Activated naive CD4-positive, alpha-beta T cell treated with anti-CD3 and anti-CD28 coated beads, Interleukin-2, amount 50 U/mL, for 16 hours (primary cell): ENCODE data around the gene NCAPG2.

Experiments used
- DNase-seq: peaks from one replicate; pipeline ENCODE4 v3.0.0-alpha.2; 2020

The NCAPG2 gene

DNA sequence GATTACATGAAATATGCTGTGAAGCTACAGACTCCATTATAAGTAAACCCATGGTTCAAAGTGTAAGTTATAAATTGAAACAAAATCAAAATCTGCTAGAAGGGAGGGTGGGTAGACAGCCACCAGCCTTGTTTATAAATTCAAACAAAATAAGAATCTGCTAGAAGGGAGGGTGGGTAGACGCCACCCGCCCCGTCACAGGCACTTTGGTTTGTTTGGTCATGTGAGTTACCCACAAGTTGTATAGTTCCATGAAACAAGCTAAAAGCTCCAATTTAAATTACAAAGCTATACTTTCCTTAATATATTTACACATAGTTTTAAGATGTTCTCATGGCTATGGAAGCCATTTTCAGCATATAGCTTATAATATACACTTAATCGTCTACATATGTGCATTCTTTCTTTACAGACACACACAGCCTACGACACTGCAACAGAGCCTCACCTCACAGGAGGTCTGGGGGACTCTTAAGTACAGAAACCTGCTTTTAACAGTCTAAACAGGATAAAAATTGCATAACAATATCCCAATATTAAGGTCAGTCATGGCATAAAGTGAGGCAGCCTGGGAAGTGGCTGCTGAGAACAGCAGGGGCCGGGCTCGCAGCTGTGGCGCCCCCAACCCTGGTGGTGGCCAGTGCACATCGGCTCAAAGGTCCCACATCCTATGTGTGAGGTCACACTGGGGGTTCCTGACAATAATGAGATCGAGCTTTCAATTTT lies 28.1 kb upstream of the NCAPG2 start:
- no peak for DNase-seq

DNA sequence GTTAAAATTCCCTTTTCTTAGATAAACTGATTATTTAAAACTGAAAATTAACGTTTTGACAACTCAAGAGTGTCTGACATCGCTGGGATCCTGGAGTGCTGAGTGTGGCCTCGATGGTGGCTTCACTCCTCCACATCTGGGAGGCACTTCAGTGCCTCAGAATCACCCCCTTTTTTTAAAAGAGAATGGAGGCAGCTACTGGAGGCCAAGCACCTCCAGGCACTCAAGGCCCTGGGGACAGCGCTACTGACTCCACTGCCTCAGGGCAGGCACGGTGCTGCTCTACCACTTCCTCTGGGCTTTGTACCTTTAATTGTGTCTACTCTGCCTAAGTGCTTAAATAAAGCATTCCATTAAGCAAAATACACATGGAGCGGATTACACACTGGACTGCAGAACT lies 27.2 kb upstream of the NCAPG2 start:
- no peak for DNase-seq

DNA sequence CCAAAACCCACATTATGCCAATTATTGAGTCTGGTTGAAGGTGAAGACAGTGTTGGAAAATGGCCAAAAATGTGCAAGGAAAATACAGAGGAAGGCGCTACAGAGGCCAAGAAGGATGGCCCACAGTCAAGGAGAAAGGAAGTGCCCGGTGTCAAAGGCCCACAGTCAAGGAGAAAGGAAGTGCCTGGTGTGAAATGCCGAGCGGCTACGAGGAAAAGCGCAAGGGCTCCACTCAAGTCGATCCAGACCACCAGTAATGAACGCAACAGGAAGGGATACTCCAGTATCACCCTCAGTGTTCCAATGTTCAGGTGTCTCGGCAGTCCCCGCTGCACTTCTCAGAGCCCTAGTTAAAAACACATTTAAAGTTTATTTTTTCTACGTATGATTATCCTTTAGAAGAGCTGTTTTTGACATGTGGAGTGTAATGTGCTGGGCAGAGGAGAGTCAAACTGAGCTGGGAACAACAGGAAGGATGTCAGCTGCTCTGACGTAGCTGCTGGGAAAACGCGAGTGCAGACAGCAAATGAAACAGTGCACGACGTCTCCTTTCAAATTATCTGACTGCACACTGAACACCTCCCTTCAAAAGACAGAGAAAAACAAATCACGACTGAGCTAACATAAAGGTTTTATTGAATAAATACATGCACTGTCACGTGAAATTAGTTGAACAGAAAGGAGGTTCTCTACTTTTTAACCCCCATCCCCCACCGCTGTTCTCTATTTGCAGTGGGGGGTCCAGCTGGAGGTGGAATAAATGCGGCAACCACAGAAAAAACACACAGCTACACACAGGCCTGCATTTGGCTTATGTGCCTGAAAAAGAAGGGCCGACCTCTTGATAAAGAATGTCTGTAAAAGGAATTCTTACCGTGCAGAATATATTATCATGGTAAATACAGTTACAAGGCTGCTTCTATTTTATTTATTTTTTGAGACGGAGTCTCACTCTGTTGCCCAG lies 26.1 kb upstream of the NCAPG2 start:
- DNase-seq, result no peak

DNA sequence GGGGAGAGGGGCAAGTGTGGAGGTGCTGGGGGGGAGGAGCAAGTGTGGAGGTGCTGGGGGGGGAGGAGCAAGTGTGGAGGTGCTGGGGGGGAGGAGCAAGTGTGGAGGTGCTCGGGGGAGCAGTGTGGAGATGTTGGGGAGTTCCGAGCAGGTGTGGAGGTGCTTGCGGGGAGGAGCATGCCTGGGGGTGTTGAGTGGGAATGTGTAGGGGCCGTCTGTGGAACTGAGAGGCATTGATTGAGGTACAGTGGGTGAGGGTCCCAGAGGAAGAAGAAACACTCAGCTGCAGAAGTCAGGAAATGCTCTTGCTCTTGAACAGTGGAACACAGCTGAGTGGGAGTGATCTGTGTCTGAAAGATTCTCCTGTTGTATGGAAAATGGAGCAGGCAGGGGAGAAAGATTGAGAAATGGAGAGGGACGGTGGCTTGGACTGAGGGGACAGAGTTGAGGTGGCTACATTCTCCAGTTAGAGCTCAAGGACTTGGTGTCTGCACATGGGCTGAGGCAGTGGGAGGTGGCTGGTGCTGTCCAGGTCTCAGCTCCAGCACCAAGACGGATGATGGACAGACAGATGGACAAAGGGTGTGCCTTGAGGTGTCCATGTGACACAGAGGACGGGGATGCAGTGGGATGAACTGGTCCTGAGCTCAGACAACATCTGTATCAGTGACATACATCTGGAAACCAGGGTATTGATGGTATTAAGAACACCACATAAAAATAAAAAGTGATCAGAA lies 25.2 kb upstream of the NCAPG2 start:
- DNase-seq, result no peak

DNA sequence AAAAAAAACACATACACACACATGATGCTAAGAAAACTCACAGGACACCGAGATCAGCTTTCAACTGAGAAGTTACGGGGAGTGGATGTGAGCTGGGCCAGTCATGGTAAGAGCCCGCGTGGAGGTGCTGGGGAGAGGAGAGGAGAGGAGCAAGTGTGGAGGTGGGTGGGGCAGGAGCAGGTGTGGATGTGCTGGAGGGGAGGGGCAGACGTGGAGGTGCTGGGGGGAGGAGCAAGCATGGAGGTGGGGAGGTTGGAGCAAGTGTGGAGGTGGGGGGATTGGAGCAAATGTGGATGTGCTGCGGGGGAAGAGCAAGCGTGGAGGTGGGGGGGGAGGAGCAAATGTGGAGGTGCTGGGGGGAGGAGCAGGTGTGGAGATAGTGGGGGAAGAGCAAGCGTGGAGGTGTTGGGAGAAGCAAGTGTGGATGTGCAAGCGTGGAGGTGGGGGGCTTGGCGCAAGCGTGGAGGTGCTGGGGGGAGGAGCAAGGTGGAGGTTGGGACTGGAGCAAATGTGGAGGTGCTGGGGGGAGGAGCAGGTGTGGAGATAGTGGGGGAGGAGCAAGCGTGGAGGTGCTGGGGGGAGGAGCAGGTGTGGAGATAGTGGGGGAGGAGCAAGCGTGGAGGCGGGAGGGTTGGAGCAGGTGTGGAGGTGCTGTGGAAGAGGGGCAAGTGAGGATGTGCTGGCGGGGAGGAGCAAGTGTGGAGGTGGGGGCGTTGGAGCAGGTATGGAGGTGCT lies 24.5 kb upstream of the NCAPG2 start:
- DNase-seq, result no peak

DNA sequence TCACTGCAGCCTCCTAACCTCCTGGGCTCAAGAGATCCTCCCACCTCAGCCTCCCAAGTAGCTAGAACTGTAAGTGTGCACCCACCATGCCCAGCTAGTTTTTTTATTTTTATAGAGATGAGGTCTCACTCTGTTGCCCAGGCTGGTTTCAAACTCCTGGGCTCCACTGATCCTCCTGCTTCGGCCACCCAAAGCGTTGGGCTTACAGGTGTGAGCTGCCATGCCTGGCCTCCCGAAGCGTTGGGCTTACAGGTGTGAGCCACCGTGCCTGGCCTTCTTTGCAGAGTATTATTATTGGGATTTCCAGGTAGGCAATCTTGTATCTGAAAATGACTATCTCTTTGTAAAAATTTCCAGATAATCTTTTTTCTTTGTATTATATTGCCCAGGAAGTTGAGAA lies 23.1 kb upstream of the NCAPG2 start:
- no peak for DNase-seq

DNA sequence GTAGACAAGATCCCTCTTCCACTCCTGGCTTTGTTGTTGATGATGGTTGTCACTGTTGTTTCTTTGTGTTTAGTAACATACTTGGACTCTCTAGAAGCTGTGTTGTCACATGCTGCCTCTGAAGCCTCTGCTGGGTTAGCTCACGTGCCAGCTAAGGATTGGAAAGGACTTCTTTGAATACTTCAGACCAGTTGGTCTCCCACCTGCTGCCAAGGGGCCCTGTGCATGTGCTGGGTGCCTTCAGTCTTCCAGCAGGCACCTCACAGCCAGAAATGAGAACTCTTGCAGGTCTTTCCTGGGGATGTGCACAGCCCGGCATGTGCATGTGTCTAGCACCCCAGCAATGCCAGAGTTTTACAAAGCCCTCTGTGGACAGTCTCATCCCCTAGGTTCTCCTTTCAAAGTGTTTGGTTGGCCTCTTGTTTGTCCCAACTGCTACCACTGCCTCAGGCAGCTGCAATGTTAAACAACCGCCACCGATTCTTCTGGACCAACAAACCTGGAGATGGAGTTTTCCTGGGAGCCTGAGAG lies 21.7 kb upstream of the NCAPG2 start:
- DNase-seq, result no peak

DNA sequence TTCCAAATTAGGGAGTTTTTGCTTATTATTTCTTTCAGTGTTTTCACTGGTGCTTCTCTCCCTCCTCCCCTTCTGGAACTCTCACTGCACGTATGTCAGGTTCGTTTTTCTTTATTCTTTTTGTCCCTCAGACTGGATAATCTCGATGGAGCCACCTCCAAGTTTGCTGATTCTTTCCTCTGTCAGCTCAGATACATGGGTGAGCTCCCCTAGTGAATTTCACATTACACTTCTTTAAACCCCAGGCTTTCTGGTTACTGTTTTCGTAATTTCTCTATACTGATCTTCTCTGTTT lies 20.8 kb upstream of the NCAPG2 start:
- DNase-seq, result no peak

DNA sequence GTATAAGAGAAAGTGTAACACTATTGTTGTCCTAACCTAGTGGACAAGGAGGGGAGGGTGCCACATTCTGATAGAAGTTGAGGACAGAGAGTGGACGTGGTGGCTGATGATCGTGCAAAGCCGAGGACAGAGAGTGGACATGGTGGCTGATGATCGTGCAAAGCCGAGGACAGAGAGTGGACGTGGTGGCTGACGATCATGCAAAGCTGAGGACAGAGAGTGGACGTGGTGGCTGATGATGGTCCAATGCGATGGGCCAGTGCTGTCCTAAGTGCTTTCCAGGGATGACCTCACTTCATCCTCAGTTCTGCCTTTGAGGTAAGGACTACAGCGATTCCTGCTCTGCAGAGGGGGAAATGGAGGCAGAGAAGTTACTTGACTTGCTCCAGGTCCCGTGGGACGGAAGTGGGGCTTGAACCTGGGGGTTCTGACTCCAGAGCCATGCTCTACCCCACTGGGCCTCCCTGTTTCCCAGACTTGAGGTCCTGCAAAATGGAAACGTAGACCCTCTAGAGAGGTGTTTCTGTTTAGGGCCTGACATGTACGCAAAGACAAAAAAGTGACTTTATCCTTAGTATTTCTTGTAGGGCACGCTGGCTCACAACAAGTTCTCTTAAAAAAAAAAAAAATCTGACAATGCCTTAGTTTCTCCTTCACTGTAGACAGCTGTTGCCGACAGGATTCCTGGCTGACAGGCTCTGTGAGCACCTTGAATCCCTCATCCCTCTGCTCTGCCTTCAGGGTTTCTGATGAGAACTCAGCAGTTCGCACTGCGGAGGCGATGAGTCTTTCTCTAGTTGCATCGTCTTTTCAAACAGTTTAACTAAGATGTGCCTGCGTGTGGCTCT lies 20.3 kb upstream of the NCAPG2 start:
- no peak for DNase-seq

DNA sequence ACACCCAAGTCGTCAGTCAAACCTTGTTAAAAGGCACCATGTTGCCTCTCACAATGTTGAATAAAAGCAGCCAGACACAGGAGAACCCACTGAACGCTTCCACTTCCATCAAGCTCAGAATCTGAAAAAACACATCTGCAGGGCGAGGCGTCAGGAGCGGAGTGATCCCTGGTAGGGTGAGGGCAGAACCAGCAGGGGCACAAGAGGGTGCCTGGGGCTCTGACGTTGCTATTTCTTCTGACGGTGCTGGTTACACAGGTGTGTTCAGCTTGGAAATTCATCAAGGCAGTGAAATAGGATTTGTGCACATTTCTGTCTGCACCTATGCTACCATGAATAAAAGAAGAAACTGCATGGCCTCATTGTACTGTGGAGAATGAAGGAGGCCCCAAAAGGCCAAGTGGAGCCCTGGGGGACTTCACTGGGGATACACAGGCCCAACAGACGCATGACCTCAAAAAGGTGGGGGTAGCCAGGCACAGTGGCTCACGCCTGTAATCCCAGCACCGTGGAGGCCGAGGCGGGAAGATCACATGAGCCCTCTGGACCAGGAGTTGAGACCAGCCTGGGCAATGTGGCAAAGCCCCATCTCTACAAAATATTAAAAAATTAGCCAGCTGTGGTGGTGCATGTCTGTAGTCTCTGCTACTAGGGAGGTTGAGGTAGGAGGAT lies 19.2 kb upstream of the NCAPG2 start:
- DNase-seq, result no peak

DNA sequence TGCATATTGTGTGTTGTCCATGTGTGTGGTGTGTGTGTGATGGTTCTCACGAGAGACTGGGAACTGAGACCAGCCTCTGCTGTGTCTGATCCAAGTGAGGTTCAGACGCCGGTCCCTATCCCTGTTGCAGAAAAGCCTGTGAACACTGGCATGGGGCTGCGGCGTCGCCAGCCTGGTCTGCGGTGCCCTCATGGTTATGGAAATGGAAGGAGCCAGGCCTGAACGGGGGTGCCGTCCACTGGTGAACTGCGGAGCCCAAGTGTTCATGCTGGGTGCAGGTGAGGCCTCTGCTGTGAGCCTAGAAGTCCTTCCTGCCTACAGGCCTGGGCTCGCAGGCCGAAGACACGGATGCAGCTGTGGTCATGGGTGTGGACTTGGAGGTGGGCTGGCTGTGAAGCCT lies 18.7 kb upstream of the NCAPG2 start:
- DNase-seq, result no peak

DNA sequence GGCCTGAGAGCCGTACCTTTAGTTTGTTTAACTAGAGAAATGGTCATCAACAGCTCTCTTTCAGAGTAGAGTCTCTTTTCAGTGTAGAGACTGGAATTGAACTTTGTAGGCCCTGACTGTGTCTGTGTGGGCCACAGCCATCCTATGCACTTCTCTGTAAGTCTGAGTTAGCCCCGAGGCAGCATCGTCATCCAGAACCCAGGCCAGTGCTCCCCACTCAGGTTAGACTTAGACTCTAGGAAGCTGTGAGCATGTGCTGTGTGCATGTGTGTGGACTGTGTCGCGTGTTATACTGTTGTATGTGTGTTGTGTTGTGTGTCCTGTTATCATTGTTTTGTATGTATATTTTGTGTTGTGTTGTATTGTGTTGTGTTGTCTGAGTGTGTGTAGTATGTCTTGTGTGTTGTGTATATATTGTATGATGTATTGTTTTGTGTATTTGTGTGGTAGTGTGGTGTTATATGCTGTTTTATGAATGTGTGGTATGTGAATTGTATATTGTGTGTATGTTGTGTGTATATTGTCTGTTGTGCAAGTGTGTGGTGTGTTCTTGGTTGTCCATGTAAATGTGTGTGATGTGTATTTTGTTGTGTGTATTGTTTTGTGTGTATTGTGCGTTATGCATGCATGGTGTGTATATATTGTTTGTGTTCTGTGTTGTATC lies 18.1 kb upstream of the NCAPG2 start:
- DNase-seq, result no peak

DNA sequence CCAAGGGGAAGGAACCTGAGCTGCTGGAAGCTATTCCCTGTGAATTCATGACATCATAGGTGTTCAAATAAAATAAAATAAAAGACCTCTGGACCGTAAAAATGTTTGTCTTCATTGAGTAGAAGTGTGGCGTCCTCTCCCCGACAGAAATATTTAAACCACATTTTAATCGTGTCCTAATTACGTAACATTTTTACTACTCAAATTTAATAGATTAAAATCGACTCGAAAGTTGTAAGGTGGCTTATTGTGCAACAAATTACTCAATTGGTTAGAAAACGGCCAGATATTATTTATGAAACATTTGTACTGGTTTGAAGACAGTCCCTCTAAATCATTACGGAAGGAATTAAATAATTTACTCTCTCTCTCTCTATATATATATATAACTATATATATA lies 15.5 kb upstream of the NCAPG2 start:
- DNase-seq, result no peak

DNA sequence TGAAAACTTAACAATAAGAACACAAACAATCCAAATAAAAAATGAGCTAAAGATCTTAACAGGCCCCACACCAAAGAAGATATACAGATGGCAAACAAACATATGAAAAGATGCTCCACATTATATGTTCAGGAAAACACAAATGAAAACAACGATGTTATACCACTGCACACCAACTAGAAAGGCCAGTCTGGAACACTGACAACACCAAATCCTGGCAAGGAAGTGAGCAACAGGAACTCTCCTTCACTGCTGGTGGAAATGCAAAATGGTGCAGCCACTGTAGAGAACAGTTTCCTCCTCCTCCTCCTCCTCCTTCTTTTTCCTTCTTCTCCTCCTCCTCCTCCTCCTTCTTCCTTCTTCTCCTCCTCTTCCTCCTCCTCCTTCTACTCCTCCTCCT lies 12.2 kb upstream of the NCAPG2 start:
- DNase-seq, result no peak

DNA sequence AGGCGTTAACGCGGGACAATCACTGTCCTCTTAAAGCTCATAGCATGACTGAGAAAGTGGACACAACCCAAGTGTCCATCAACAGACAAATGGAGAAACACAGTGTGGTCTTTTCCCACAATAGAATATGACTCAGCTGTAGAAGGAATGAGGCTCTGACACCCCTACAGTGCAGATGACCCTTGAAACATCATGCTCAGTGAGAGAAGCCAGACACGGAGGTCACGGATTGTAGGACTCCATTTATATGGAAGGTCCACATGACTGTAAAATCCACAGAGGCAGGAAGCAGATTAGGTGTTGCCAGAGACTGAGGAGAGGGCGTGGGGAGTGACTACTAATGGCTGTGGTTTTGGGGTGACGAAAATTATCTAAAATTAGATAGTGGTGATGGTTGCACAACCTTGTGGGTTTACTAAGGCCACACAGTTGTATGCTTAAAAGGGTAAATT lies 6.1 kb upstream of the NCAPG2 start:
- DNase-seq, result no peak

DNA sequence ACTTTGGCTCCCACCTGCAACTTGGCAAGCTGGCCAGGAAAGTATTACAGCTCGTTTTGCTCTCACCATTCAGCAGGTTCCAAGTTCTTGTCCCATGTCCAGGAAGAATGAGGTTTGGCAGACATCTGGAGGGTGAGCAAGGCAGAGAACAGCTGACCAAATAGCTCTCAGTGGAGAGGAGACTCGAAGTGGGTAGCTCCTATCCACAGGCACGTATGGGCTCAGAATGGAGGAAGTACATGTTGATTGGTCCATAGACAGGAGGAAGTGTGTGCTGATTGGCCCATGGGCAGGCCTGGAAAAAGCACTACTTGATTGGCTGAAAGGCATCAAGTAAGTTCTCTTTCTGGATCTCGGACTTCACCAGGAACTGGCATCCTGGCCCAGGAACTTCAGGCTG lies 3.0 kb upstream of the NCAPG2 start:
- DNase-seq, result no peak

DNA sequence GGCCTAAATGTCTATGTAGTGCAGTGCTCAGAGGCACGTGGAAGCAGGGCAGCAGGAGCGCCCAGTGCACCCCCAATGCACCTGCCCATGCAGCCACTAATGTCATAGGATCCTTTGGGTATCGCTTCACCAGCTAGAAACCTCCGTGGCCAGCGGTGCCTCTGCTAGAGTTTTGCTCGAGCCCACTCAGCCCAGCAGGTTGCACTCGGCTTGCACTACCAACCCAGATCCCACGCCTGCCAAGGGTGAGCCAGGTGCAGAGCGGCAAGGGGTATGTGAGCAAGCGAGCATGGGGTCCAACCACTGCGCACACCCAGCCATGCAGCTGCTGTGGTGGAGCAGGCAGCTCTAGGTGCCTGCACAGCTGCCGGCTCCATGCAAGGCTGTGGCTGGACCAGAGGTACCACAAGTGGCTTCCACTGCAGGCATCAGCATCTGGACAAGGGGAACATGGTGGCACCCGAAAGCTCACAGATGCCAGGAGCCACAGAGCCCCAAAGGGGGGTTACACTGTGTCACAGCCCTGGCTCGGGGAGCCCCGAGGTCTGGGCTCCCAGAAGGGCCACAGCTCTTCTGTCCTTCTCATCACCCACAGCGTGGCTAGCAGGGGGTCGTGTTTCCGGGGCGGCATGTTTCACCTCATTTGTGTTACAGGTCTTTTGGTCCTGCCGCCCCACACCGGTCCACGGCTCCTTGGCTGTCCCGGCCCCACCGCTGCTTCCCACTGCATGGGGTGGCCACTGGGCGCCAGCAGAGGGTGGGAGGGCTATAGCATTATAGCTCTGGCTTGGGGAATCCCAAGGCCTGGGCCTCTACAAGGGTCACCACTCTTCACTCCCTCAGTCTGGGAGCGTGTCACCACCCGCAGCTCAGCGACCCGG lies 2.3 kb upstream of the NCAPG2 start:
- DNase-seq, result no peak

DNA sequence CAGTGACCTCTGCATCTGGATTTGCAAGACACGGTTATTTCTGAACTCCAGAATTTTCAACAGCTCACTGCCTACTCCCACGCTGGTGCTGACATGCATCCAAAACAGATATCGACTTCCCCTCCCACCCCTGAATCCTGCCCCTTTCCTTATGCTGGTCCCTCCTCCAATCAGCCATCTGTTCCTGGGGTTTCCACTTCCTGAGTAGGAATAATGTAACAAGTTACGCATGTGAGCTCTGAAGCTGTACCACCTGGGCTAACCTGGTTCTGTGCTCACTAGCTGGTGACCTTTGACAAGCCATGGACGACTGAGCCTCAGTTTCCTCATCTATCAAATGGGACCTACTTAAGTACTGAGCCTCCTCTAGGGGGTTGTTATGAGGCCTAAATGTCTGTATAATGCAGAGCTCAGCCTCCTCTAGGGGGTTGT lies 1.7 kb upstream of the NCAPG2 start:
- no peak for DNase-seq

DNA sequence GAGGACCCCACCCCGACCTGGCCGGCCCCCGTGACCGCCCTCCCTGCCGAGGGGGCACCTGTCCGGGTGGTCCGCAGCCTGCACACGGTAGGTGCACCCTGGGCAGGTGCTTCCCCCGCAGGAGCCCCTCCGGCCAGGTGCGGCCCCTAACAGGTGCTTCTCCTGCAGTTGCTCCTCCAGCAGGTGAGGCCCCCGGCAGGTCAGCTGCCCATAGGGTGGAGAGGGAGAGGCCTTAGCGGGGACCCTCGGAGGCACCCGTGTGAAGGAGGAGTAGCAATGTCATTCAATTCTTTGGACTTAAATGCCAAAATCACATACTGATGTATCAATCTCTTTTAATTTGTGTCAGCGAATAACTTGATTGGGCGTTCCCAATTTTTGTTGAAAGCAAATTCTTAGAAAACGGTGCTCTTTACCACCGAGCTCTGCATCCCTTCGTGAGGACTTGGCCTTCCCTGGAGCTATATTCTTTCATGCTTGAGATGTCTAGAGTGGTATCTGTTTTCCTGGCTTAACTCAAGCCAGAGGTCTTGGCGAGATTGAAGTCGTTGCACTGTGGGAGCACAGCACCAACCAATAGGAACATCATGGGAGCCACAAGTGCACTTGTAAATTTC lies 738 bp upstream of the NCAPG2 start:
- no peak for DNase-seq
